Keratinocyte (primary cell): ENCODE measurements around the gene PNMA1. TPM values are rescaled to one million over a fixed set of nuclear protein-coding genes. Genes with fewer than 3 reads are reported as not detected.

Experiments
- DNase-seq: peaks from one replicate; pipeline ENCODE4 v3.0.0-alpha.2; 2011; ENCODE audit warnings: low read depth, missing footprints, low spot score
- FAIRE-seq: peaks from 2 replicates; lab custom pipeline; 2011; peaks lifted over from hg19 to GRCh38; lab: Jason Lieb, UNC
- H2AFZ ChIP-seq: 2 replicates; pipeline ENCODE4 v1.6.0; 2012; ENCODE audit warnings: low read length, control low read depth, inconsistent platforms; ENCODE audit not compliant: control insufficient read depth
- H3K27ac ChIP-seq: 2 replicates; pipeline ENCODE4 v1.5.1; 2011; ENCODE audit warnings: low read length; ENCODE audit not compliant: control insufficient read depth, insufficient read depth
- H3K27me3 ChIP-seq: 3 replicates; pipeline ENCODE4 v1.6.0; 2011; ENCODE audit warnings: low read length; ENCODE audit not compliant: control insufficient read depth, insufficient read depth; ENCODE audit errors: extremely low read depth
- H3K36me3 ChIP-seq, 2 experiments: 2 replicates in 1 of 2; 3 replicates in 1 of 2; pipeline ENCODE4 v1.5.1; 2011; ENCODE audit warnings: low read length in 2 of 2, mild to moderate bottlenecking in 1 of 2; ENCODE audit not compliant: control insufficient read depth in 2 of 2, insufficient read depth in 2 of 2; ENCODE audit errors: extremely low read depth in 1 of 2
- H3K4me1 ChIP-seq: 3 replicates; pipeline ENCODE4 v1.5.1; 2011; ENCODE audit warnings: low read length; ENCODE audit not compliant: control insufficient read depth, insufficient read depth; ENCODE audit errors: extremely low read depth
- H3K4me2 ChIP-seq: 3 replicates; pipeline ENCODE4 v1.6.0; 2011; ENCODE audit warnings: low read depth, low read length; ENCODE audit not compliant: control insufficient read depth, insufficient read depth; ENCODE audit errors: extremely low read depth
- H3K4me3 ChIP-seq, 3 experiments: fragments of 200-600 bp in 1 of 3; sonication (generic) in 1 of 3; 2 replicates in 2 of 3; 3 replicates in 1 of 3; pipeline ENCODE4 v1.5.1; 2011 to 2016; ENCODE audit warnings: low read length in 3 of 3, mild to moderate bottlenecking in 3 of 3, control low read depth in 2 of 3, inconsistent platforms in 1 of 3, low read depth in 1 of 3, mixed read lengths in 1 of 3, mixed run types in 1 of 3, moderate library complexity in 1 of 3; ENCODE audit not compliant: control insufficient read depth in 2 of 3, insufficient read depth in 2 of 3; ENCODE audit errors: extremely low read depth in 1 of 3
- H3K79me2 ChIP-seq: 2 replicates; pipeline ENCODE4 v1.6.0; 2012; ENCODE audit warnings: low read length; ENCODE audit not compliant: control insufficient read depth, insufficient read depth
- H3K9ac ChIP-seq: 3 replicates; pipeline ENCODE4 v1.6.0; 2011; ENCODE audit warnings: low read length; ENCODE audit not compliant: control insufficient read depth, insufficient read depth; ENCODE audit errors: extremely low read depth
- H3K9me1 ChIP-seq: 3 replicates; pipeline ENCODE4 v1.6.0; 2011; ENCODE audit warnings: low read length; ENCODE audit not compliant: control insufficient read depth, insufficient read depth; ENCODE audit errors: extremely low read depth
- H3K9me3 ChIP-seq: 2 replicates; pipeline ENCODE4 v1.5.1; 2012; ENCODE audit warnings: low read depth, low read length; ENCODE audit not compliant: control insufficient read depth
- H4K20me1 ChIP-seq: 3 replicates; pipeline ENCODE4 v1.6.0; 2011; ENCODE audit warnings: low read length; ENCODE audit not compliant: control insufficient read depth, insufficient read depth; ENCODE audit errors: extremely low read depth
- EZH2 ChIP-seq: IDR thresholded peaks from one replicate; pipeline ENCODE4 v1.6.1; 2012; ENCODE audit warnings: inconsistent platforms, mild to moderate bottlenecking, low read length, moderate library complexity
- dilution Hi-C: fragments of 300-500 bp; cut with MboI; formaldehyde crosslinking; loops from one replicate; pipeline ENCODE4 v1.7.0; 2020; ENCODE audit warnings: low sequenced_read_pairs; ENCODE audit not compliant: extremely low pct_ligation_motif_present
- polyA plus RNA-seq, 5 experiments: library from polyadenylated mRNA; depleted of rRNA in 3 of 5; stranded (reverse) in 3 of 5; stranded (forward) in 1 of 5; unstranded in 1 of 5; fragments of >200 nt; gene quantifications; 1 replicate in 1 of 5; 2 replicates in 3 of 5; 3 replicates in 1 of 5; pipeline versions ENCODE4 v1.2.1 to v1.2.3, GENCODE V29; 2011 to 2012; ENCODE audit warnings: missing spikeins in 2 of 5, low read depth in 1 of 5, low replicate concordance in 1 of 5
- TF ChIP-seq, protein P1 (sequence below), 3 experiments: IDR thresholded peaks in 1 of 3; conservative IDR thresholded peaks in 1 of 3; optimal IDR thresholded peaks in 1 of 3; 2 replicates in 2 of 3; 3 replicates in 1 of 3; pipeline versions ENCODE3 to v1.5.1; 2011; ENCODE audit warnings: low read length in 3 of 3, mild to moderate bottlenecking in 3 of 3, moderate library complexity in 2 of 3, control low read depth in 1 of 3, inconsistent platforms in 1 of 3; ENCODE audit not compliant: insufficient read depth in 2 of 3; ENCODE audit errors: extremely low read depth in 1 of 3

The PNMA1 gene
- polyA plus RNA-seq, 1 donor (not counting 4 experiments of a cell fraction or from before 2014, with no cell fraction given), result 8.2 TPM

DNA sequence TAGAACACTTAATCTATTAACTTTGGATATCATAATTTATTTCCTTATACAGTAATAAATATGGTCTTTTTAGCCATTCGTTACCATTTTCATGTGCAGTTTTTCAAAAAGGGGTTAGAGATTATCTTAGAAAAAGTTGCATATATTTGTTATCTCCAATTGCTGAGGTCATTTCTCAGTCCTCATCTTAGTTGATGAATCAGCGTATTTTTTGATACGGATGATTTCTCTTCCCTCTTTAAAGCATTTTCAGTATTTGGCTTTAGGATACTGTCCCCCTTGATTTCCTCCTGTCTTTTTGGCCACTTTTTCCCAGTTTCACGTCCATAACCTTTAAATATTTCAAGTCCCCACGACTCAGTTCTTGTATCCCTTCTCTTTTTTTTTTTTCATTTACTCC, 47.6 kb downstream of the PNMA1 start:
- no peaks in the 10 kb centered on the region for H3K27me3 ChIP-seq
- TF ChIP-seq, protein P1, sequence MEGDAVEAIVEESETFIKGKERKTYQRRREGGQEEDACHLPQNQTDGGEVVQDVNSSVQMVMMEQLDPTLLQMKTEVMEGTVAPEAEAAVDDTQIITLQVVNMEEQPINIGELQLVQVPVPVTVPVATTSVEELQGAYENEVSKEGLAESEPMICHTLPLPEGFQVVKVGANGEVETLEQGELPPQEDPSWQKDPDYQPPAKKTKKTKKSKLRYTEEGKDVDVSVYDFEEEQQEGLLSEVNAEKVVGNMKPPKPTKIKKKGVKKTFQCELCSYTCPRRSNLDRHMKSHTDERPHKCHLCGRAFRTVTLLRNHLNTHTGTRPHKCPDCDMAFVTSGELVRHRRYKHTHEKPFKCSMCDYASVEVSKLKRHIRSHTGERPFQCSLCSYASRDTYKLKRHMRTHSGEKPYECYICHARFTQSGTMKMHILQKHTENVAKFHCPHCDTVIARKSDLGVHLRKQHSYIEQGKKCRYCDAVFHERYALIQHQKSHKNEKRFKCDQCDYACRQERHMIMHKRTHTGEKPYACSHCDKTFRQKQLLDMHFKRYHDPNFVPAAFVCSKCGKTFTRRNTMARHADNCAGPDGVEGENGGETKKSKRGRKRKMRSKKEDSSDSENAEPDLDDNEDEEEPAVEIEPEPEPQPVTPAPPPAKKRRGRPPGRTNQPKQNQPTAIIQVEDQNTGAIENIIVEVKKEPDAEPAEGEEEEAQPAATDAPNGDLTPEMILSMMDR (optimal IDR thresholded peaks at IDR 0.05 in 1 of 3, IDR thresholded peaks at IDR 0.05 in 1 of 3, conservative IDR thresholded peaks at IDR 0.05 in 1 of 3; ENCODE audit: extremely low read depth in 1 of 3, insufficient read depth in 2 of 3, low read length in 3 of 3), result no peak
- no peak for TF ChIP-seq EZH2
- no peak overlapping the region for H3K27ac ChIP-seq
- FAIRE-seq (no peak), DNase-seq (no peak)
- no peaks in the 10 kb centered on the region for H3K9me1 ChIP-seq
- H3K36me3 ChIP-seq, result no peaks in the 10 kb centered on the region
- H3K9me3 ChIP-seq, result no peaks in the 10 kb centered on the region
- no peak overlapping the region for H2AFZ ChIP-seq
- H3K4me1 ChIP-seq, result peaks cover 7% of the 10 kb centered on the region
- dilution Hi-C loops, result no loop called here
- no peaks in the 10 kb centered on the region for H4K20me1 ChIP-seq
- H3K4me2 ChIP-seq, result no peak overlapping the region
- no peaks in the 10 kb centered on the region for H3K79me2 ChIP-seq
- no peak overlapping the region for H3K4me3 ChIP-seq
- H3K9ac ChIP-seq, result no peak overlapping the region

DNA sequence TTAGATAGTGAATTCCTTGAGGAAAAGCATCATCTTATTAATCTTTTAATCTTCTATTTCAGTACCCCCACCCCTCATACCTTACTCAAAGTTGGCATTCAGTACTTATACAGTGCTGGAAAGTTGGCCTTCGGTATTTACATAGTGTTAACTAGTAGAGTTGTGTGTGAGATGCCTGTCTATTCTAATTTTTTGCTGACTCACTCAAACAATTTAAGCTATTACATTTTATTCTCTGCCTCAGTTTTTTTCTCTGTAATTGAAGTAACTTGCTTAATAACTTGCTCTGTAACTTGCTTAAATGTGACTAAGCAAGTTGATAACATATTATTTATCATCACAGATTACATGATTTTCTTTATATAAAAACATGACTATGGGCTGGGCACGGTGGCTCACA, 49.1 kb downstream of the PNMA1 start:
- no peak for DNase-seq
- no peaks in the 10 kb centered on the region for H3K27me3 ChIP-seq
- H3K4me2 ChIP-seq, result no peak overlapping the region
- H3K27ac ChIP-seq, result no peak overlapping the region
- H3K4me3 ChIP-seq, result no peak overlapping the region
- H3K79me2 ChIP-seq, result no peaks in the 10 kb centered on the region
- H3K9me3 ChIP-seq, result no peaks in the 10 kb centered on the region
- no peak for FAIRE-seq
- H3K36me3 ChIP-seq, result no peaks in the 10 kb centered on the region
- dilution Hi-C loops, result no loop called here
- H4K20me1 ChIP-seq, result no peaks in the 10 kb centered on the region
- H3K9me1 ChIP-seq, result no peaks in the 10 kb centered on the region
- no peak for TF ChIP-seq EZH2
- TF ChIP-seq, protein P1 (optimal IDR thresholded peaks at IDR 0.05 in 1 of 3, IDR thresholded peaks at IDR 0.05 in 1 of 3, conservative IDR thresholded peaks at IDR 0.05 in 1 of 3; ENCODE audit: extremely low read depth in 1 of 3, insufficient read depth in 2 of 3, low read length in 3 of 3), result no peak
- H2AFZ ChIP-seq, result no peak overlapping the region
- H3K9ac ChIP-seq, result no peak overlapping the region
- peaks cover 7% of the 10 kb centered on the region for H3K4me1 ChIP-seq
